ENCODE results near the gene HNRNPCL2. TPM values are rescaled to one million over a fixed set of nuclear protein-coding genes. Genes with fewer than 3 reads are reported as not detected.

HNRNPCL2 gene
- total RNA-seq (ENCODE audit: low replicate concordance): not detected in 2 replicates

DNA sequence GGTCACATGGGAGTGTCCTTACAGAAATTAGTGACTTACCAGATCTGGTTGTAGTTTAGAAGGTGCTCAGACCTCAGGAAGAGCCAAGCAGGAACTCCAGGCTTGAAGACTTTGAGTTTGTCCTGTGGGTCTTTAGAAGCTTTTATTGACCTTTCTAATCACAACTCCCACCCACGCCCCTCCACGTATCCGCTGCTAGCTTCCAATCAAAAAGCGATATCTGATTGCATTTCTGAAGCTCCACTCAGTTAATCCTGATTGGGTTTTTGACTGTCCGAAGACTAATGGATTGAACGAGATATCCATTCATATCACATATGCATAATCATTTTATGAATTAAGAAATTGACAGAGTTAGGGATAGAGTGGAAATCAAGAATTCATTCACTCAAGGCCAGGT is at the start of gene HNRNPCL2:
HNRNPCL2 (minus strand) TSS at position 101 of the 400 bp plus-strand sequence. CDS start 454 bp downstream, outside the sequence.

DNA sequence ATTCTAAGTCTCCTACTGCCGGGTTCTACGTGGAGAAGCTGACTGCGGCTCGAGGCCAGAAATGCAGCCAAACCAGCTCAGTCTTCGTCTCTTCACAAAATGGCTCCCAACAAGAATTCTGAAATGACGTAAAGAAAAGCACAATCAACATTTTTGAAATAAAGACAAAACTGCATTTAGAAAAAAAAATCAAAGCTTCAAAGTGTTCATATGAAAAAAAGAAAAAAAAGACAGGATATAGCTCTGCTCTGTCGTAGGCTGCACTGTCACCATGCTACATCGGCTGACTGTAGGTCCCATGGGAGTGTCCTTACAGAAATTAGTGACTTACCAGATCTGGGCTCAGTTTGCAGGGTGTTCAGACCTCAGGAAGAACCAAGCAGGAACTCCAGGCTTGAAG is 48.9 kb upstream of the HNRNPCL2 start, which contains the start of gene HNRNPCL4:
HNRNPCL4 (minus strand) TSS at position 101 of the 400 bp plus-strand sequence. CDS start 164 bp downstream, outside the sequence.

DNA sequence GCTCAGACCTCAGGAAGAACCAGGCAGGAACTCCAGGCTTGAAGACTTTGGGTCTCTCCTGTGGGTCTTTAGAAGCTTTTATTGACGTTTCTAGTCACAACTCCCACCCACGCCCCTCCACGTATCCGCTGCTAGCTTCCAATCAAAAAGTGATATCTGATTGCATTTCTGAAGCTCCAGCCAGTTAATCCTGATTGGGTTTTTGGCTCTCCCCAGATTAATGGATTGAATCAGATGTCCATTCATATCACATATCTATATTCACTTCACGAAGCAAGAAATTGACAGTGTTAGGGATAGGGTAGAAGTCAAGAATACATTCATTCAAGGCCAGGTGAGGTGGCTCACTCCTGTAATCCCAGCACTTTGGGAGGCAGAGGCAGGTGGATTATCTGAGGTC is 39.3 kb upstream of the HNRNPCL2 start, which contains the start of gene PRAMEF26:
PRAMEF26 (minus strand) TSS at position 101 of the 400 bp plus-strand sequence. CDS start 2,914 bp downstream, outside the sequence.

GRCh38 chr1:13070474-13070873 is 46.2 kb downstream of the HNRNPCL2 start, which contains the start of gene PRAMEF25:
Gene PRAMEF25 (plus strand): TSS chr1:13070774. CDS start chr1:13073694, 2,920 bp downstream.

Other genes starting within 250 kb of the HNRNPCL2 start
- not detected in 2 replicates for gene PRAMEF4, start 230.7 kb downstream of the HNRNPCL2 start, total RNA-seq (ENCODE audit: low replicate concordance)
- not detected in 2 replicates for gene PRAMEF10, start 218.6 kb downstream of the HNRNPCL2 start, total RNA-seq (ENCODE audit: low replicate concordance)
- not detected in 2 replicates for gene PRAMEF7, start 200.2 kb downstream of the HNRNPCL2 start, total RNA-seq (ENCODE audit: low replicate concordance)
- gene PRAMEF6, start 169.3 kb downstream of the HNRNPCL2 start, total RNA-seq (ENCODE audit: low replicate concordance): not detected in 2 replicates
- not detected in 2 replicates for gene PRAMEF27, start 60.3 kb downstream of the HNRNPCL2 start, total RNA-seq (ENCODE audit: low replicate concordance)
- not detected in 2 replicates for gene HNRNPCL3, start 56.1 kb downstream of the HNRNPCL2 start, total RNA-seq (ENCODE audit: low replicate concordance)
- gene PRAMEF25, start 46.1 kb downstream of the HNRNPCL2 start, total RNA-seq (ENCODE audit: low replicate concordance): not detected in 2 replicates
- not detected in 2 replicates for gene PRAMEF26, start 39.2 kb upstream of the HNRNPCL2 start, total RNA-seq (ENCODE audit: low replicate concordance)
- gene HNRNPCL4, start 48.8 kb upstream of the HNRNPCL2 start, total RNA-seq (ENCODE audit: low replicate concordance): not detected in 2 replicates
- gene PRAMEF9, start 55.0 kb upstream of the HNRNPCL2 start, total RNA-seq (ENCODE audit: low replicate concordance): not detected in 2 replicates
- not detected in 2 replicates for gene PRAMEF13, start 84.6 kb upstream of the HNRNPCL2 start, total RNA-seq (ENCODE audit: low replicate concordance)
- not detected in 2 replicates for gene PRAMEF18, start 109.3 kb upstream of the HNRNPCL2 start, total RNA-seq (ENCODE audit: low replicate concordance)
- not detected in 2 replicates for gene PRAMEF5, start 137.3 kb upstream of the HNRNPCL2 start, total RNA-seq (ENCODE audit: low replicate concordance)
- gene PRAMEF8, start 168.3 kb upstream of the HNRNPCL2 start, total RNA-seq (ENCODE audit: low replicate concordance): not detected in 2 replicates
- gene PRAMEF33, start 186.7 kb upstream of the HNRNPCL2 start, total RNA-seq (ENCODE audit: low replicate concordance): not detected in 2 replicates
- not detected in 2 replicates for gene PRAMEF15, start 198.7 kb upstream of the HNRNPCL2 start, total RNA-seq (ENCODE audit: low replicate concordance)
- gene PRAMEF14, start 230.3 kb upstream of the HNRNPCL2 start, total RNA-seq (ENCODE audit: low replicate concordance): not detected in 2 replicates

All from smooth muscle cell of the coronary artery (primary cell).